Kidney (tissue), 14 donors: ENCODE measurements around the gene BMP4. TPM values are rescaled to one million over a fixed set of nuclear protein-coding genes. Genes with fewer than 3 reads are reported as not detected.

Experiments
- DNase-seq, 5 donors: peaks; one replicate each; pipeline ENCODE4 v3.0.0-alpha.2; 2013 to 2020
- FAIRE-seq: peaks from 2 replicates; lab custom pipeline; 2012; peaks lifted over from hg19 to GRCh38; lab: Jason Lieb, UNC
- H3K27ac ChIP-seq, 2 donors: one replicate each; pipeline ENCODE4 v1.7.0; 2013; ENCODE audit warnings: low read depth in 2 of 2, low read length in 2 of 2, inconsistent platforms in 1 of 2
- H3K27me3 ChIP-seq: one replicate; pipeline ENCODE4 v1.7.1; 2013; ENCODE audit warnings: low read length, inconsistent platforms; ENCODE audit not compliant: control insufficient read depth, insufficient read depth
- H3K36me3 ChIP-seq, 3 donors: one replicate each; pipeline versions ENCODE4 v1.7.0 to v1.7.1; 2013; ENCODE audit warnings: low read length in 3 of 3, control low read depth in 1 of 3, inconsistent platforms in 1 of 3; ENCODE audit not compliant: insufficient read depth in 3 of 3, control insufficient read depth in 2 of 3
- H3K4me1 ChIP-seq, 3 donors: one replicate each; pipeline versions ENCODE4 v1.7.0 to v1.7.1; 2013; ENCODE audit warnings: low read length in 3 of 3, inconsistent platforms in 1 of 3, low read depth in 1 of 3; ENCODE audit not compliant: control insufficient read depth in 2 of 3, insufficient read depth in 2 of 3
- H3K4me3 ChIP-seq, 3 donors: one replicate each; pipeline versions ENCODE4 v1.7.0 to v1.8.1; 2013; ENCODE audit warnings: low read length in 3 of 3, control low read depth in 1 of 3, inconsistent platforms in 1 of 3
- H3K9ac ChIP-seq, 3 donors: one replicate each; pipeline versions ENCODE4 v1.7.0 to v1.7.1; 2013; ENCODE audit warnings: low read length in 3 of 3, control low read depth in 1 of 3, inconsistent platforms in 1 of 3
- H3K9me3 ChIP-seq, 3 donors: one replicate each; pipeline versions ENCODE4 v1.7.0 to v1.7.1; 2013; ENCODE audit warnings: low read length in 3 of 3, control low read depth in 1 of 3, inconsistent platforms in 1 of 3; ENCODE audit not compliant: control insufficient read depth in 2 of 3, insufficient read depth in 1 of 3
- intact Hi-C: fragments of 100-400 bp; cut with DNase I; formaldehyde crosslinking; loops from one replicate; pipeline ENCODE4 v1.11.1; 2022
- polyA plus RNA-seq: library from polyadenylated mRNA; stranded (reverse); fragments of 350-450 nt; fragmentation: Illumina TruSeq; extraction: RNeasy Lipid Tissue Mini Kit (QIAGEN cat#74804); gene quantifications from one replicate; pipeline ENCODE4 v1.2.3, GENCODE V29; 2014; ENCODE audit warnings: low read depth, low replicate concordance; ENCODE audit not compliant: insufficient read depth
- total RNA-seq: library from RNA; stranded (reverse); fragmentation: NEBNext Ultra II Directional; extraction: Animal tissue kit (Norgen Biotek cat#: 25700); gene quantifications from one replicate; pipeline ENCODE4 v1.2.1, GENCODE V29; 2021
- TF ChIP-seq, protein P1 (sequence below): IDR thresholded peaks from 3 replicates; pipeline ENCODE4 v1.5.1; 2012; ENCODE audit warnings: mild to moderate bottlenecking, moderate library complexity, borderline replicate concordance; ENCODE audit not compliant: insufficient read depth; ENCODE audit errors: extremely low read depth
- donor health status: control.
- donor health status: control.
- donor health status: control.
- donor health status: control.
- donor health status: control.
- donor health status: DM: yes; HTN: yes; CAD: no.
- donor health status: Normal renal cell carcinoma (clear cell type).

The BMP4 gene
- total and polyA plus RNA-seq, 2 donors from 2014 or later: 9.9 to 11.2 TPM

DNA sequence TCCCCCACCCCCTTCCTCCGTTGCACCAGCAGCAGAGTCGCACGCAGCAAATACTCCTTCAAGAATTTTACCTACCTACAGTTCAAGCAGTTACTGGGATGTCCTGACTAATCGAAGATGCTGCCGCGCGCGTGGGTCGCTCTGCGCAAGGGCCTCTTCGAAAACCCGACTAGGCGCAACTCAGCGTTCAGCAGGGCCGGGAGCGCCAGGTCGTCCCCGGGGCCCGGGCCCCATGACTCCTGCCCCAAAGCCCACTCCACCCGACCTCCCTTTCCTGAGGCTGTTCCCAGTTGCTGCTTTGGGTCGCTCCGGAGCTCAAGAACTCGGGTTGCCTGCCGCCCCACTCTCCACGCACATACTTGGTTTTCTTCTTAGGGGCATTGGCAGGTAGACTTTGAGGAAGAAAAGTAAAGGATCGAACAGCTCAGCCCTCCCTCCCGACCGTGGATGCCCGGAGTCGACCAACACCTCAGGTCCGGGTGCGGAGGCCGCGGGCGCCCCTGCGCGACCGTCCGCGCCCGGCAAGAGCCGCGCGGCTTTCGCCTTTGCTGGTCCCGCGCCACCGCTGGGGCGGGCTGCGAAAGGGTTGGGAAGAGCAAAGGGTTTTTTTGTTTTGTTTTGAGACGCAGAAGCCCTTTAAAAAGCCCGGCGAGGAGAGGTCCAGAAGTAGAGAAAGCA lies 1.9 kb downstream of the BMP4 start:
- peak overlapping the region; percentile 67 to 76 (median 72) for H3K4me3 ChIP-seq
- peaks cover 0 to 22% (median 19%) of the 10 kb centered on the region in 3 donors for H3K4me1 ChIP-seq
- intact Hi-C loops: no loop called here
- H3K27me3 ChIP-seq: no peaks in the 10 kb centered on the region
- TF ChIP-seq, protein P1, sequence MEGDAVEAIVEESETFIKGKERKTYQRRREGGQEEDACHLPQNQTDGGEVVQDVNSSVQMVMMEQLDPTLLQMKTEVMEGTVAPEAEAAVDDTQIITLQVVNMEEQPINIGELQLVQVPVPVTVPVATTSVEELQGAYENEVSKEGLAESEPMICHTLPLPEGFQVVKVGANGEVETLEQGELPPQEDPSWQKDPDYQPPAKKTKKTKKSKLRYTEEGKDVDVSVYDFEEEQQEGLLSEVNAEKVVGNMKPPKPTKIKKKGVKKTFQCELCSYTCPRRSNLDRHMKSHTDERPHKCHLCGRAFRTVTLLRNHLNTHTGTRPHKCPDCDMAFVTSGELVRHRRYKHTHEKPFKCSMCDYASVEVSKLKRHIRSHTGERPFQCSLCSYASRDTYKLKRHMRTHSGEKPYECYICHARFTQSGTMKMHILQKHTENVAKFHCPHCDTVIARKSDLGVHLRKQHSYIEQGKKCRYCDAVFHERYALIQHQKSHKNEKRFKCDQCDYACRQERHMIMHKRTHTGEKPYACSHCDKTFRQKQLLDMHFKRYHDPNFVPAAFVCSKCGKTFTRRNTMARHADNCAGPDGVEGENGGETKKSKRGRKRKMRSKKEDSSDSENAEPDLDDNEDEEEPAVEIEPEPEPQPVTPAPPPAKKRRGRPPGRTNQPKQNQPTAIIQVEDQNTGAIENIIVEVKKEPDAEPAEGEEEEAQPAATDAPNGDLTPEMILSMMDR: no peak
- FAIRE-seq (no peak), DNase-seq (peak in 4 of 5 donors; percentile 54 to 80 (median 60))
- H3K9me3 ChIP-seq: no peaks in the 10 kb centered on the region
- peaks cover 0 to 6% (median 2%) of the 10 kb centered on the region in 3 donors for H3K36me3 ChIP-seq
- H3K27ac ChIP-seq: peak overlapping the region; percentile 86 to 91
- peak overlapping the region; percentile 24 to 78 (median 63) for H3K9ac ChIP-seq

DNA sequence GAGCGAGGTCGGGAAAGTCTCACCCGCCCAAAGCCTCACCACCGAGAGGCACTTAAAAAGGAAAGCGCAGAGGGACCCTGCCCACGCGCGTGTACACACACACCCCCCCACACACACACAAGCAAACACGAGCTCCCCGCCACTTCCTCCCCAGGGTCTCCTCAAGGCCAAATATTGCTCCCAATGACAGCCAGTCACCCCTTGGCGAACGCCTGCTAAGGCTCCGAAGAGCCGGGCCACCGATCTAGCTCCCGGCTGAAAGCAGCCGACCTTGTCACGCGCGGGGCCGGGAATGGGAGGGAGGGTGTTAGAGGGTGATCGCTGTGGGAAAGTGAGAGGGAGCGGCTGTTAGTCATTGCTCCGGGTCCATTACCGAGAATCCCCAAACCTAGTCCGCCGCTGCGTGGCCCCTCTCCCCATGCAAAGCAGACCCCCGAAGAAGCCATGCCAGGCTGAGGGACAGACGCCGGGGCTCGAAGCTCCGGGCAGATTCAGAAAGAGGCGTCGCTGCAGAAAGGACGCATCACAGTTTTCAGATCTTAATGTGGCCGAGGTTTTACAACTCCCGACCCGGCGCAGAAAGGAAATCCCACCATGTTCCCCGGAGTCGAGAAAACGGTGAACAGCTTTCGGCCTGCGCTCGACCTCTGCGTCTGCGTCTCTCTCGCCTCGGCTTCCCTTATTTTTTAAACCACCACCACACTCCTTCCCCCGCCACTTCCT lies 2.6 kb downstream of the BMP4 start:
- peak in 4 of 5 donors; percentile 62 to 88 (median 74) for DNase-seq
- peak overlapping the region; percentile 86 to 91 for H3K27ac ChIP-seq
- H3K4me3 ChIP-seq: peak overlapping the region; percentile 67 to 76 (median 72)
- no peaks in the 10 kb centered on the region for H3K27me3 ChIP-seq
- FAIRE-seq: no peak
- H3K9me3 ChIP-seq: no peaks in the 10 kb centered on the region
- peaks cover 0 to 22% (median 19%) of the 10 kb centered on the region in 3 donors for H3K4me1 ChIP-seq
- peaks cover 0 to 6% (median 5%) of the 10 kb centered on the region in 3 donors for H3K36me3 ChIP-seq
- peak overlapping the region; percentile 50 to 78 (median 54) for H3K9ac ChIP-seq
- TF ChIP-seq, protein P1: no peak
- intact Hi-C loops: no loop called here

DNA sequence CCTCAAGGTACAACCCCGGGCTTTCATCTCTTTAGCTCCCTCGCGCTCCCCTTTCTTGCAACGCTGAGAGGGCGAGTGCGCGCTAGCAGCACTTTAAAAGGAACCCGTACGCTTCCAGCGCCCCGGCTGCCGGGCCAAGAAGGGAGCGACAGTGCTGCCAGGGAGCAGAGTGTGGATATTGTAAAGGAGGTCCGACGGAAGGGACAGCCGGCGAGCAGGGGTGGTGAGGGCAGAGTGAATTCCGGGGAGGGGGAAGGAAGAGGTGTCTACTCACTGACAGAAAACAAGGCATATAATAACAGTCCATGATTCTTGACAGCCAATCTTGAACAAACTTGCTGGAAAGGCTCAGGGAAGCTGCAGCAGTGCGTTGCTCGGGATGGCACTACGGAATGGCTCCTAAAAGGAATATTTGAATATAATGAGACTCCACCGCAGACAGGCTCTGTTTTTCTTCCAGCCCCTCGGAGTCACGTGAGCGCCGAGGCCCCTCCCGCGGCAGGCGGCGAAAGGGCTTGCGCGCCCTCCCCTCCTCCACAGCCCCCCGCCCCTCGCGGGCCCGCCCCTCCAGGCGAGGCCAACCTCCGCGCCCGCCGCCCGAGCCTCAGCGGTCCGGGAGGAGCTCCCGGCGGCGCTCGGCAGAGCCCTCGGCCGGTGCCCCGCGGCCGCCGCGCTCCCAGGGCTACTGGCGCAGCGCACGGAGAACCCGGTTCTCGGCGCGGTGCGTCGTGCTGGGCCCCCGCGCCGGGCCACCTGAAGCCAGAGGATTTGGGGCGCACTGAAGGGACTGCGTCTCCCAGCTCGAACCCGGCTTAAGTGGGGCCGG lies 3.4 kb downstream of the BMP4 start:
- Histone ChIP-seq H3K9me3 (no peaks in the 10 kb centered on the region), H3K9ac (peak overlapping the region; percentile 54 to 78 (median 70)), H3K27me3 (no peaks in the 10 kb centered on the region), H3K4me1 (peaks cover 0 to 22% (median 19%) of the 10 kb centered on the region in 3 donors), H3K4me3 (peak overlapping the region; percentile 76 to 98 (median 96)), H3K27ac (peak overlapping the region; percentile 86 to 91), H3K36me3 (peaks cover 0 to 6% (median 5%) of the 10 kb centered on the region in 3 donors)
- FAIRE-seq: no peak
- TF ChIP-seq, protein P1: no peak
- intact Hi-C loops: no loop called here
- peak; percentile 92 to 97 (median 94) for DNase-seq
